Activated naive CD8-positive, alpha-beta T cell treated with anti-CD3 and anti-CD28 coated beads, Interleukin-2, amount 10 ng/mL, durations not matched to agents 7 days and 5 days (primary cell): ENCODE measurements around the gene CELF2. TPM values are rescaled to one million over a fixed set of nuclear protein-coding genes. Genes with fewer than 3 reads are reported as not detected.

Experiments
- ATAC-seq: fragments of 150-1000 bp; cut with Tn5 transposase; one replicate; pipeline ENCODE4 v1.10.0; 2021; ENCODE audit warnings: low read depth, moderate library complexity
- POLR2A ChIA-PET: fragments of 350-600 bp; sonication (Branson Sonifier 250); formaldehyde crosslinking; loops from one replicate; lab custom pipeline; 2021; ENCODE audit warnings: antibody characterized with exemption; lab: Charles Lee
- DNase-seq: peaks from one replicate; pipeline ENCODE4 v3.0.0; 2021
- H3K27ac Mint-ChIP-seq: one replicate; pipeline ENCODE4 v1.8.0; 2022; ENCODE audit warnings: mild to moderate bottlenecking, mixed read lengths
- H3K27me3 Mint-ChIP-seq: one replicate; pipeline ENCODE4 v1.8.0; 2022; ENCODE audit warnings: mild to moderate bottlenecking, moderate library complexity, mixed read lengths
- H3K36me3 Mint-ChIP-seq: one replicate; pipeline ENCODE4 v1.8.0; 2021; ENCODE audit warnings: mild to moderate bottlenecking, mixed read lengths
- H3K4me1 Mint-ChIP-seq: one replicate; pipeline ENCODE4 v1.8.0; 2021; ENCODE audit warnings: mixed read lengths
- H3K4me3 Mint-ChIP-seq: one replicate; pipeline ENCODE4 v1.8.0; 2022; ENCODE audit warnings: mild to moderate bottlenecking, moderate library complexity, mixed read lengths
- H3K9me3 Mint-ChIP-seq: one replicate; pipeline ENCODE4 v1.8.0; 2021; ENCODE audit warnings: mixed read lengths
- total RNA-seq, 2 experiments: library from RNA; stranded (reverse); gene quantifications; one replicate each; pipeline ENCODE4 v1.2.3, GENCODE V29; 2021

The CELF2 gene
- 100 to 1,000 TPM; 168 TPM for total RNA-seq

GRCh38 chr10:11017570-11018431, at the start of gene CELF2:
TSS of gene CELF2 (plus strand) at chr10:11017872. CDS start at chr10:11018090, 218 bp downstream.
- POLR2A ChIA-PET, result interaction anchor here (2.5 kb wide), 1 partner anchor 146 kb away, joined by 13 read pairs; no protein-coding TSS in a partner anchor
- ATAC-seq, result peak; percentile 86
- H3K4me3 Mint-ChIP-seq, result peak within 1 kb of the TSS; percentile 70
- peaks cover 85% of the 10 kb centered on the region for H3K27me3 Mint-ChIP-seq
- peaks cover 8% of the 10 kb centered on the region for H3K4me1 Mint-ChIP-seq
- peak; percentile 71 for DNase-seq
- no peaks in the 10 kb centered on the region for H3K9me3 Mint-ChIP-seq
- H3K36me3 Mint-ChIP-seq, result no peaks in the 10 kb centered on the region
- no peak within 1 kb of the TSS for H3K27ac Mint-ChIP-seq

- H3K36me3 Mint-ChIP-seq, result no peaks in the 10 kb centered on the region
- no peak overlapping the region for H3K27ac Mint-ChIP-seq
- ATAC-seq (no peak), DNase-seq (no peak)
- H3K4me1 Mint-ChIP-seq, result no peaks in the 10 kb centered on the region
- POLR2A ChIA-PET, result no interaction called here
- H3K9me3 Mint-ChIP-seq, result no peaks in the 10 kb centered on the region
- no peak overlapping the region for H3K4me3 Mint-ChIP-seq
- peaks cover 14% of the 10 kb centered on the region for H3K27me3 Mint-ChIP-seq
Observed at GRCh38 chr10:10968257-10968588, 49.4 kb upstream of the CELF2 start.

- Mint-ChIP-seq H3K9me3 (no peaks in the 10 kb centered on the region), H3K27me3 (peaks cover 18% of the 10 kb centered on the region)
Observed at GRCh38 chr10:10973310-10973709, 44.4 kb upstream of the CELF2 start.

GRCh38 chr10:10975647-10976046, 42.0 kb upstream of the CELF2 start:
- no peak for ATAC-seq
- POLR2A ChIA-PET, result no interaction called here

More at GRCh38 chr10:10973310-10973709, 44.4 kb upstream of the CELF2 start:
- DNase-seq (no peak), ATAC-seq (no peak)
- POLR2A ChIA-PET, result no interaction called here
- Mint-ChIP-seq H3K4me1 (no peaks in the 10 kb centered on the region), H3K4me3 (no peak overlapping the region), H3K36me3 (no peaks in the 10 kb centered on the region), H3K27ac (no peak overlapping the region)

GRCh38 chr10:10976652-10977051, 41.0 kb upstream of the CELF2 start:
- ATAC-seq, result no peak
- no peak overlapping the region for H3K27ac Mint-ChIP-seq

More at GRCh38 chr10:10975647-10976046, 42.0 kb upstream of the CELF2 start:
- DNase-seq, result no peak
- Mint-ChIP-seq H3K27me3 (peaks cover 20% of the 10 kb centered on the region), H3K4me3 (no peak overlapping the region), H3K4me1 (no peaks in the 10 kb centered on the region), H3K36me3 (no peaks in the 10 kb centered on the region), H3K27ac (no peak overlapping the region), H3K9me3 (no peaks in the 10 kb centered on the region)

DNA sequence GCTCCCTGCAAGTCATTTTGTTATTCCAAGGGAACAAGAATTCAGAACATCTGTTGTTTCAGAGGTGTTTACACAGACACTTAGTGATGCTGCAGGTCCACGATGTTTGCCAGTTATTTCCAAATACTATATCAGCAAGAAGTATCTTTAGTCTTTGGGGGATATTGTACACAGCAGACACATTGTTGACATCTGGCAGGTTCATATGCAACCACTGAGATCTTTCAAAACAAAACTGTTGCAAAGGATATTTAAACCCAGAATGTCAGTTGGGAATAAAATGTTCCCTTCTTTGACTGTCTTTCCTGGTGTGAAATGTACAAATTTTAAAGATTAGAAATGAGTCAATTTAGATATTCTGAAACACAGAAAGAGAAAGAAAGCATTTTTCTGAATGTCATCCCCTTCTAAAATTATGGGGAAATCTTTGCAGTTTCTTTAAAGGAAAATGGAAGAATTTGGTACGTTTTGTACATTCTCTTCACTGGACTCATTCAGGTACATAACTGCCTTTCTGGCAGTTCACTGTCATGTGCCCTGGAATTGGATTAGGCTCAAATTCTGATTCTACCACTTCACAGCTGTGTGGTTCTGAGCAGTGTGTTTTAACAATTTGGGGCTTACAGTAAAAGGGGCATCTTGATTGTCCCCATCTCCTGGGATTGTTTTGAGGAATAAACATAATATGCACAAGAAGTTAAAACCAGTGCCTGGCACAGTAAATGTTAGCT, 40.3 kb upstream of the CELF2 start:
- no peaks in the 10 kb centered on the region for H3K36me3 Mint-ChIP-seq
- DNase-seq, result no peak
- no peak overlapping the region for H3K4me3 Mint-ChIP-seq
- no peak for ATAC-seq
- no peaks in the 10 kb centered on the region for H3K4me1 Mint-ChIP-seq
- POLR2A ChIA-PET, result no interaction called here
- no peak overlapping the region for H3K27ac Mint-ChIP-seq
- H3K9me3 Mint-ChIP-seq, result no peaks in the 10 kb centered on the region
- H3K27me3 Mint-ChIP-seq, result peaks cover 15% of the 10 kb centered on the region

More at GRCh38 chr10:10976652-10977051, 41.0 kb upstream of the CELF2 start:
- Mint-ChIP-seq H3K4me3 (no peak overlapping the region), H3K4me1 (no peaks in the 10 kb centered on the region), H3K9me3 (no peaks in the 10 kb centered on the region), H3K36me3 (no peaks in the 10 kb centered on the region), H3K27me3 (peaks cover 15% of the 10 kb centered on the region)
- DNase-seq, result no peak
- POLR2A ChIA-PET, result no interaction called here

GRCh38 chr10:10977978-10978377, 39.7 kb upstream of the CELF2 start:
- H3K9me3 Mint-ChIP-seq, result no peaks in the 10 kb centered on the region
- DNase-seq, result no peak
- H3K27me3 Mint-ChIP-seq, result peaks cover 15% of the 10 kb centered on the region
- POLR2A ChIA-PET, result no interaction called here
- no peak overlapping the region for H3K4me3 Mint-ChIP-seq
- H3K4me1 Mint-ChIP-seq, result no peaks in the 10 kb centered on the region
- no peak overlapping the region for H3K27ac Mint-ChIP-seq
- no peak for ATAC-seq
- H3K36me3 Mint-ChIP-seq, result no peaks in the 10 kb centered on the region

- Mint-ChIP-seq H3K27me3 (peaks cover 5% of the 10 kb centered on the region), H3K4me1 (no peaks in the 10 kb centered on the region), H3K36me3 (no peaks in the 10 kb centered on the region), H3K4me3 (no peak overlapping the region), H3K9me3 (no peaks in the 10 kb centered on the region), H3K27ac (no peak overlapping the region)
- ATAC-seq (no peak), DNase-seq (no peak)
- POLR2A ChIA-PET, result no interaction called here
Observed at GRCh38 chr10:10985361-10985760, 32.3 kb upstream of the CELF2 start.

- Mint-ChIP-seq H3K9me3 (no peaks in the 10 kb centered on the region), H3K27ac (no peak overlapping the region), H3K36me3 (no peaks in the 10 kb centered on the region), H3K4me3 (no peak overlapping the region), H3K4me1 (no peaks in the 10 kb centered on the region), H3K27me3 (peaks cover 16% of the 10 kb centered on the region)
- no peak for DNase-seq
- ATAC-seq, result no peak
- POLR2A ChIA-PET, result no interaction called here
Observed at GRCh38 chr10:10986606-10987005, 31.1 kb upstream of the CELF2 start.

DNA sequence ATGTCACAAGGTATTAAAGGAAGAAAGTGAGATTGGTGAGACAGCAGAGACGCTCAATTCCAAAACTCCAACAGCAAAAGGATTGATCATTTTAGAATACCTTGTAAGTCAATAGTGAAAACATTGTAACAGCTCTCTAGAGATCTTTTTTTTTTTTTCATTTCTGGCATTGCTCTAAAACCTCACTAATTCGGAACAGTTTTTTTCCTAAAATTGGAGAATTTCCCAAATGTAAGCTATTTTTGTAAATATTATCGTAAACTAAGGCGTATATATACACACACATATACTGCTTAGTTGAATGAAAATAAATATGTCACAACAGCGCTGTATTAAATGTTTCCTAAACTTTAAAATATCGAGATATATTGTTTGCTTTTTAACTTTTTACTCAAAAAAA, 30.6 kb upstream of the CELF2 start:
- POLR2A ChIA-PET, result no interaction called here
- Mint-ChIP-seq H3K4me1 (no peaks in the 10 kb centered on the region), H3K9me3 (no peaks in the 10 kb centered on the region), H3K36me3 (no peaks in the 10 kb centered on the region), H3K27me3 (peaks cover 20% of the 10 kb centered on the region), H3K4me3 (no peak overlapping the region), H3K27ac (no peak overlapping the region)
- ATAC-seq (no peak), DNase-seq (no peak)

DNA sequence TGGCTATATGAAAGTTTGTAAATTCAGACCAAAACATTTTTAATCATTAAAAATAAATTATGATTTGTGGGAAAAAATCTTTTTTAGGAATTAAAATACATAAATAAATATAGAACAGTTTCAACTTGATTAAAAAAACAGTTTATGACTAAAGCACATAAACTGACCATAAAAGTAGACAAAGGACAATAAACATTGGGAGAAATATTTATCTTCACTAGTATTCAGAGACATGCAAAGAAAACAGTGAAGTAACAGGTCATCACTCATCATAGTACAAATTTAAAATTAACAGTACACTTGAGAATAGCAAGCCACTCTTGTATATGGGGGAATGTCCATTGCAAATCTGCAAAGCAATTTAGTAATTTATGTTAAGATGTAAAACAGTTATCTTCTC, 28.0 kb upstream of the CELF2 start:
- H3K27ac Mint-ChIP-seq, result no peak overlapping the region
- DNase-seq, result no peak
- ATAC-seq, result no peak
- H3K36me3 Mint-ChIP-seq, result no peaks in the 10 kb centered on the region
- H3K4me1 Mint-ChIP-seq, result no peaks in the 10 kb centered on the region
- POLR2A ChIA-PET, result no interaction called here
- H3K27me3 Mint-ChIP-seq, result peaks cover 37% of the 10 kb centered on the region
- H3K4me3 Mint-ChIP-seq, result no peak overlapping the region
- H3K9me3 Mint-ChIP-seq, result no peaks in the 10 kb centered on the region

DNA sequence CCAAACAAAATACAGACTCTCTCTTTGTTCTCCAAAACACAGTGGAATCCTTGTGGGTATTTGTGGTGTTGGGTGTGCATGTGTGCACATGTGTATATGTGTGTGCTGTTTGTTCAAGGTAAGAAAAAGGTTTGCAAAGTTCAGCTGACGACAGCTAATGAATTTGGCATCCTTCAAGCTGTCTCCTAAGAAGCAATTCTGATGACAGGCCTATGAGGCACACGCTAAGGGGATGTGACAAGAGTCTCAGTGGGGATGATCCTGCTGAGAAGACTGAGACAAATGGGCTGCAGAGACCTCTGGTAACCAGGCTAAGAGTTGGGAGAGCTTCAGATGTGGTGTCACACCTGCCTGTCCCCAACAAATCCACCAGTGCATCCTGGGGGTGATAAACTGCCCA, 26.5 kb upstream of the CELF2 start:
- POLR2A ChIA-PET, result no interaction called here
- ATAC-seq (no peak), DNase-seq (no peak)
- Mint-ChIP-seq H3K4me1 (no peaks in the 10 kb centered on the region), H3K27me3 (peaks cover 40% of the 10 kb centered on the region), H3K9me3 (no peaks in the 10 kb centered on the region), H3K36me3 (no peaks in the 10 kb centered on the region), H3K4me3 (no peak overlapping the region), H3K27ac (no peak overlapping the region)

DNA sequence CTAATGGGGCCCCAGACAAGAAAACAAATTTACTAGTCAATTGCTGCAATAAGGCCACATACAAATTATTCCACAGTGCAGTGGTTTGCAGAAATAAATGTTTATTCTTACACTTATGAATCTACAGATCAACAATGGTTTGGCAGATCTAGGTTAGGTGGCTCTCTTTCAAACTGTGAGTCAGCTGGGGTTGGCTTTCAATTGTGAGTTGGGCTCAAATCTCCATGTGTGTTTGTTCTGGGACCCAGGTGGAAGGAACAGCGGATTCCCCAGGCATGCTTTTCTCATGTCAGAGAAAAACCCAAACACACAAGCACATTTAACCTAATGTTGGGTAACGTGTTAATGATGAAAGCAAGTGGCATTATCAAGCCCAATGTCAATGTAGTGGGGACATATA, 25.6 kb upstream of the CELF2 start:
- no peaks in the 10 kb centered on the region for H3K36me3 Mint-ChIP-seq
- no peak for ATAC-seq
- no peaks in the 10 kb centered on the region for H3K9me3 Mint-ChIP-seq
- POLR2A ChIA-PET, result no interaction called here
- no peak for DNase-seq
- peaks cover 38% of the 10 kb centered on the region for H3K27me3 Mint-ChIP-seq
- H3K4me3 Mint-ChIP-seq, result no peak overlapping the region
- H3K27ac Mint-ChIP-seq, result no peak overlapping the region
- H3K4me1 Mint-ChIP-seq, result peaks cover 4% of the 10 kb centered on the region
